ENCODE results near the gene CYB5RL. TPM values are rescaled to one million over a fixed set of nuclear protein-coding genes. Genes with fewer than 3 reads are reported as not detected.
"Not testable (repeated sequence)": the region's sequence is repeated elsewhere in the genome, so short reads cannot be mapped to it uniquely, and the experiment has no call there.

The CYB5RL gene, protein sequence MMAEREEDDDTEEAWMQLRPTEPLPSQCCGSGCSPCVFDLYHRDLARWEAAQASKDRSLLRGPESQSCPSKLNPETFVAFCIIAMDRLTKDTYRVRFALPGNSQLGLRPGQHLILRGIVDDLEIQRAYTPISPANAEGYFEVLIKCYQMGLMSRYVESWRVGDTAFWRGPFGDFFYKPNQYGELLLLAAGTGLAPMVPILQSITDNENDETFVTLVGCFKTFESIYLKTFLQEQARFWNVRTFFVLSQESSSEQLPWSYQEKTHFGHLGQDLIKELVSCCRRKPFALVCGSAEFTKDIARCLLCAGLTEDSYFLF
- total RNA-seq = 4.4 TPM

DNA sequence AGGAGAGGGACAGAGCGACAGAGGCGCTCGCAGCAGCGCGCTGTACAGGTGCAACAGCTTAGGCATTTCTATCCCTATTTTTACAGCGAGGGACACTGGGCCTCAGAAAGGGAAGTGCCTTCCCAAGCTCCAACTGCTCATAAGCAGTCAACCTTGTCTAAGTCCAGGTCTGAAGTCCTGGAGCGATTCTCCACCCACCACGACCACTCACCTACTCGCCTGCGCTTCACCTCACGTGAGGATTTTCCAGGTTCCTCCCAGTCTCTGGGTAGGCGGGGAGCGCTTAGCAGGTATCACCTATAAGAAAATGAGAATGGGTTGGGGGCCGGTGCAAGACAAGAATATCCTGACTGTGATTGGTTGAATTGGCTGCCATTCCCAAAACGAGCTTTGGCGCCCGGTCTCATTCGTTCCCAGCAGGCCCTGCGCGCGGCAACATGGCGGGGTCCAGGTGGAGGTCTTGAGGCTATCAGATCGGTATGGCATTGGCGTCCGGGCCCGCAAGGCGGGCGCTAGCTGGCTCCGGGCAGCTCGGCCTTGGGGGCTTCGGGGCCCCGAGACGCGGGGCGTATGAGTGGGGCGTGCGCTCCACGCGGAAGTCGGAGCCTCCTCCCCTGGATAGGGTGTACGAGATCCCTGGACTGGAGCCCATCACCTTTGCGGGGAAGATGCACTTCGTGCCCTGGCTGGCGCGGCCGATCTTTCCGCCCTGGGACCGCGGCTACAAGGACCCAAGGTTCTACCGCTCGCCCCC lies at the start of gene CYB5RL, which contains the start of gene MRPL37:
TSS of gene CYB5RL (minus strand) at position 266 of the 754 bp plus-strand sequence. CDS start 4,414 bp downstream, outside the sequence.
TSS of gene MRPL37 (plus strand) at position 403 of the 754 bp plus-strand sequence. CDS start at position 480, 77 bp downstream.
- DNase-seq = peak; percentile 93

DNA sequence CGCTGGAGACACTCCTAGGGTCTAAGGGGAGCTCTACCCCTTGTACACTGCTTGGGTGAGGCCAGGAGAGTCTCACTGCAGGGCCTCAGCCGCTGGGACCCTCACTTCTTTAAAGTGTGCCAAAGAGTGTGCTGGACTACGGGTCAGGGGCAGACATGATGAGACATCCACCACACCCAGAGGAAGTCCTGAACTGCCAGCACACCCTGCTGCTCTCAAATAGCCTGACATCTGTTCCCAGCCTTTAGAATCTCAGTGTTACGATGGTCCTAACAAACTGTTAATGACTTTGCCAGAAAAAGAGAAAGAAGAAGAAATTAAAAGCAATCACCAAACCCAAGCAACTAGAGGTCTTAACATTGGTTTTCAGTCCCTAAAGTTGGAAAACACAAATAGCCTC lies 49.1 kb upstream of the CYB5RL start:
- DNase-seq = no peak

DNA sequence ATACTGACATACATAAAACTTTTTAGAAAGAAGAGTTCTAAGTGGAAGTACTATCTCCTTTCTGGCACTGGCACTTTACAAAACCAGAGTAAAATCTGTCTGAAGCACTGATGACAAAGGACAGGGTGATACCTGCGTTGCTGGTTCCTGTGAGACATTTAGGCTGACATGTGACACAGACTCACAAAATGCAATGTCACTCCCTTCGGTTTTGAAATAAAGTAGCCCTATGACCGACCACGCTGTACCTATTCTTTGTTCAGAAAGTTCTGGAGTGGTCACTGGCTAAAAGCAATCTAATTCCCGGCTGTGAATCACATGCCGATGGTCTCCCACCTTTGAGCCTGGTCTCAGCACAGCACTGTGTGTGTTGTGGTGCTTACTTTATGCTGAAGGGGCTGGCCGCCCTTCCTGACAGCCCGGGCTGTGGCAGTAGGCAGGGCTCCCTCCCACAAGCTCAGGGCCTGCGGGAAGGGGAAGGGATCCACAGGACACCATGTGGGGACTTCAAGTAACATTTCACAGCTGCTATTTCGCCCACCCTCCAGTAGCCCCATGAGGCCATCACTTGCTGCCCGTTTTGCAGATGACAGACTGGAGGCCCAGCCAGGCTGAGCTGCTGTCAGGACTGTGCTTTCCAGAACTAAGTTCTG lies 48.2 kb upstream of the CYB5RL start:
- no peak for DNase-seq

DNA sequence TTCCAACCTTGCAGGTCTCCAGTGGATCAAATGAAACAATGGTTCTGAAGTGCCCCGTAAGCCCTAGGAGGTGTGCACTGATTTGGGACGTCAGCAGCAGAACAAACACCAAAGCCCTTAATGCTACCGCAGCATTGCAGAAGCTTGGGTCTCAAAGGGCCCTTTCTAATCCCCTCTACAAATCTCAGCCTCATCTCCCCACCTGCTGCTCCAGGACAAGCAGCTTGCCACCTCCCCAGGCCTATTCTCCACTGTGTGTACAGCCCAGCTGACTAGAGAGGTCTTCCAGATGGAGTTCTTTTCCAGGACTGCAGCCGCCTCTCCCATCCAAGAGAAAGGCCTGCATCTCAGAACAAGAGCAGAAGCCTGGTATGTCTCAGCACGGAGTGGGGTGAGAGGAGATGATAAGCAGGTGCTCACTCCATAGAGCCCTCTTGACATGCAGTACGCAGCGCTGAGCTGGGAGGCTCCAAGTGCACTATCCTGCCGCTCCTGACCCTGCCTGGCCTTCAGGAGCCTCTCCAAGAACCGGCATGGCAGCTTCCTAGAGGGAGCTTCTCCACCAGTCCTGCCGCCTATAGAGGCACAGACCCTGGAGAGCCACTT lies 46.4 kb upstream of the CYB5RL start:
- no peak for DNase-seq

DNA sequence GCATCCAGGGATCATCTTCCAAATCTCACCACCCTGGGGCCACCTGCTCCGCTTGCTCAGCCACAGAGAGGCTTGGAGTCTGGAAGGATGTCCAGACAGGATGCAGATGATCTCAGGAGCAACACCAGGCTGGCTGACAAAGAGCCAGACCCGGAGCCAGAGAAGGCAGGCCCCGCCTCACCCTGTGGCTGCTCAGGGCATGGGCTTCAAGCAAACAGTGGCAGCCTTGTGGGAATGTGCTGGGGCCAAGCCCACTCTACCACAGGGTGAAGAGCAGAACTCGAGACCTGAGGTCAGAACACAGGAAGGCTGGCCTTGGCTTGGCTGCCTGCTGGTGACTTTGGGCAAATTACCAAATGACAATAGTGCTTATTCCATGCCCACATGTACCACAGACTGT lies 45.7 kb upstream of the CYB5RL start:
- no peak for DNase-seq

DNA sequence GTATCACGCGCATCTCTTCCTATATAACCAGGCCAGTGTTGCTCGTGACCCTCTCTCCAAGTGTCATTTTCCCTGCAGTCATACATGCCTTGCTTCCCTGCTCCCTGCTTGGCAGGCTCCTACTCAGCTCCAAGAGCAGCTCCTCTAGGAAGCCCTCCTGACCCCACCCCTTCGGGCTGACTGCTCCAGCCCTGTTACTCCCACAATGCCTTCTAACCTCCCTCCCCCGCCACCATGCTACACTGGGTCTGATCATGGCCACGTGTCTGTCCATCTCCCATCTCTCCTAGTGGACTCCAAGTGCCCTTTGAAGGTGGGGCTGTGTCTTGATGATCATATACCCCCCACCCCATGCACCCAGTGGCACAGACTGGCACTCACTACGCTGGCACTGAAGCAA lies 44.8 kb upstream of the CYB5RL start:
- DNase-seq = no peak

DNA sequence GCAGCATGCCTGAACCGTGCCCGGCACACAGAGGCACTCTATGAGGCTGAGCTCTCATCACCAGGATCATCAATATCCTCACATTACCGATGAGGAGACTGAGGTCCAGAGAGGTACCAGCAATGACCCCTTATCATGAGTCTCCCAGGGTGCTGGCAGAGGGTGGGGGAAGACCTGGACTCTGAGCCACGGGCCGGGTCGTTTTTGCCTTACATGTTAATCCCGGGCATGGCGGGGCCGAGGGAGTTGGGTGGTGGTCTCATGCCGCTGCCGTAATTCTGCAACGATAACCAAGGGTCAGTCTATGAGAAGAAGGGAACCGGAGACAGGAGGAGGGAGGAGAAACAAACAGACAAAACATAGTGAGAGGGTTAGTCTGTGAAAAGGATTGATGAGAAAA lies 43.2 kb upstream of the CYB5RL start:
- no peak for DNase-seq

DNA sequence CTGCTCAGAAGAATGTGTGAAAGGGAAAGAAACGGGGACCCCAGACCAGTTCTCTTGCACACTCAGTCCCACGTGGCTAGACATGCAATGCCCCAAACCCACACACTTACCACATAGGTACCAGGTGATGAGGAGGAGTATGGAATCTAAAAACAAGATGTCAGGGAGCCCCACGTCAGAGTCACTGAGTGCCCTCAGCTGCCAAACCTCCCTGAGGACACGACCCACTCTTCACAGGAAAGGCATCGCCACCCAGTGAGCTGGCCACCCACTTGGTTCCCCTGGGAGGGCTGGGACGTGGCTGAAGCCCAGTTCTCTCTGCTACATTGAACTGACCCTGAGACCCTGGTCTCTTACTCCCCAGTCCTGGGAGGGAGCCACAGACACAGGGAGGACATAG lies 41.5 kb upstream of the CYB5RL start:
- no peak for DNase-seq

DNA sequence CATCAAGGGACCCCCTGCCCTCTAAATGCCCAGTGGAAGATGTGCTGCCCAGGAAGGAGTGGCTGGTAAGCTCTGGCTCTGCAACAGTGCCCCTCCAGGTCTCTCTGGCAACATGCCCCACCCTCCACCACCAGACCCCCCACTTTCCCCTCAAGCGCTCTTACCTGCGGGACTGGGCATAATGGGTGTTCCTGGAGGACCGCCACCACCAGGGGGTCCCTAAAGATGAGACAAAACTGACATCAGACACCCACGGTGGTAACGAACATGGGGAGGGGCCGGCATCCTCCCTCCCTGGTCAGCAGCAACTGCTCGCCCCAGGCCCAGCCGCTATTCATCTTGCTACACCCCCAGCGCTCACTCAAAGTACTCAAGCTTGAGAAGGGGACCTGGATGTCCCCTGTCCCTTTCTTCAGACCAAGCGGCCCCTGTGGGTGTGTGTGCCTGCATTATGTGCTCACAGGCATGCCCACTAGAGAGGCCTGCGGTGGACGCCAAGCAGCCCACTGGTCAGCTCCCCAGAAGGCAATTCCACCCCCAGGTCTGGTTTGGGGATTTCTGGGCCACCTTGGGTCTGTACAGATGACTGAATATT lies 41.0 kb upstream of the CYB5RL start:
- DNase-seq = no peak

DNA sequence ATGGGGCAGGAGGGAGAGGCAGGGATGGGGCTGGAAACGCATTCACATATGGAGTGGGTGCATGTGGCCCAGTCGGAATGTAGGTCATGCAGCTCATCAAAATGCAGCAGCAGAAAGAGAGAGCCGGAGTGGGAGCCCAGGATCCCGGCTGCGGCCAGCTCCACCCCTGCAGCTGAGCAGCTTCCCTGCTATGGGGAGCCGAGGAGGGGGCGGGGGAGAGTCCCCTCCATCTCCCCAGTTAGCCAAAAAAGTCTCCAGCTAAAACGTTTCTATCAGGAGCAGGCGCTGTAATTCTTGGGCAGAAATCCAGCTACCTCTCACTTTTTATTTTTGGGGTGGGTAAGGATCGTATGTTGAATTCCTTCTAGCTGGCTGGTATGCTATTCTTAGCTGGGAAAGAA lies 39.8 kb upstream of the CYB5RL start:
- peak; percentile 69 for DNase-seq

DNA sequence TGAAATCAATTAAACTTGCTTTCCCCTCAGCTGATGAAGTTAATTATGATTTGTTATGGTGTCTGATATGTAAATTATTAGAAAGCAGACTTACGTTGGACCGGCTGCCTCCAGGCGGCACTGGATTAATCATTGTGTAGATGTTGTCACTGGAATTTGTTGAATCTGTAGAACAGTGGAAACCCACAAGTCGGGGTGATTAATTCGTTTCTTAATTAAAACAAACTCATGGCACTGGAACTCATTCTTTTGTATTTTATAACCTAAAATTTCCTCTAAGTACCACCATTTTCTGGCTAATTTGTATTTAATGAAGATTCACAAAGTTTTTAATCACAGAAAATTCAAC lies 39.2 kb upstream of the CYB5RL start:
- DNase-seq = no peak

DNA sequence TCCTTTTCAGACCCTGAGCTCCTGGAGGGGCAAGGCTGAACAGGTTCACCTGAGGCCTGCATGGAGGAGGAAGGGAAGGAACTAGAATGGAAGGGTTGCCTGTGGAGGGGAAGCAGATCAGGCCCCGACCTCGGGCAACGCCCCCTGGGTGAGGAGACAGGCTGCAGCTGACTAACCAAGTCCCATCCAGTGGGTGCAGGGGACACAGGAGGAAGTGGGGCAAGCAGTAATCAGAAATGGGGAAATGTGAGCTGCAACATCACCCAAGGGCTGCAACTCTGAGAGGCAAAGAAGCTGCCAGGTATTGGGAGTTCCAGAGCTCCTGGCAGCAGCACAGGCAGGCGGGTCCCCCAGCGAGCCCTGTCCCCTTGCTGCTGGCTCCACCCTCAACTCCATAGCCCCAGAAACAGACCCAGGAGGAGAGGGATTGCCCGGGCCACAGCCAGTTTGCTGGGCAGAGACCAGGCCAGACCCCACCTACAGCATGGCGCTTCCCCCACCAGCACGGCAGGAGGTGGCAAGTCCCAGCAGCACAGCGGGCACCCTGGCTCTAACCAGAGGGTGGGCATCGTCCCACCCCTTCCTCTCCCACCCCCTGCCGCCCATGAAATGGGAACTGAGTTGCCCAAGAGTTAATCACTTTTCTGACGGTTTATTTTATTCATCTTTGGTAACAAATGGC lies 38.7 kb upstream of the CYB5RL start:
- no peak for DNase-seq

DNA sequence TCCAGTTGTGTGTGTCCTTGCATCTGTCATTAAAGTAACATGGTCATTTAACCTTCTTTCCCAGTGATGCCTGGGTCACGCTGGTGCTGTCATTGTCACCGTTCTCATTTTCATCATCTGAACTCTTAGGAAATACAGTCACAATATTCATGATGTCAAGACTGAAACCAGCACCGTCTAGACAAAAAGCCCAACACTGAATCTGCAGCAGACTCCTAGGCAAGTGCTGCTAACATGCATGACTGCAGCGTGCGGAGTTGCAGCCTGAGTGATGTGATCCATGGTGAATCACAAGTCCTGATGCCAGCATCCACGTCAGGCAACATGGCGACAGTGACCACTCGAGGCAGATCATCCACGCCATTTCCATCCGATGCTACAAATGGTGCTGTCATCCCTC lies 37.8 kb upstream of the CYB5RL start:
- DNase-seq = no peak

DNA sequence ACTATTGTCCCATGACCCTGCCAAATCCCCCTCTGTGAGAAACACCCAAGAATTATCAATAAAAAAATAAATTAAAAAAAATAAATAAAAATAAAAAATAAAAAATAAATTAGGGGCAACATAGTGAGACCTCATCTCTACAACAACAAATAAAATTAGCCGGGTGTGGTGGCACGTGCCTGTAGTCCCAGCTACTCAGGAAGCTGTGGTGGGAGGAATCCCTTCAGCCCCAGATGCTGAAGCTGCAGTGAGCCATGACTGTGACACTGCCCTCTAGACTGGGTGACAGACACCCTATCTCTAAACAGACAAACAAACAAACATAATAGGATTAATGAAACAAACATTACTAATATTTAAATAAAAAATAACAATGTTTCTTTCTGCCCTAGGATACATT lies 34.5 kb upstream of the CYB5RL start:
- no peak for DNase-seq

DNA sequence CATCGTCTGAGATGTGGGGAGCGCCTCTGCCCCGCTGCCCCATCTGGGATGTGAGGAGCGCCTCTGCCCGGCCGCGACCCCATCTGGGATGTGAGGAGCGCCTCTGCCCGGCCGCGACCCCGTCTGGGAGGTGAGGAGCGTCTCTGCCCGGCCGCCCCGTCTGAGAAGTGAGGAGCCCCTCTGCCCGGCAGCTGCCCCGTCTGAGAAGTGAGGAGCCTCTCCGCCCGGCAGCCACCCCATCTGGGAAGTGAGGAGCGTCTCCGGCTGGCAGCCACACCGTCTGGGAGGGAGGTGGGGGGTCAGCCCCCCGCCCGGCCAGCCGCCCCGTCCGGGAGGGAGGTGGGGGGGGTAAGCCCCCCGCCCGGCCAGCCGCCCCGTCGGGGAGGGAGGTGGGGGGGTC lies 33.4 kb upstream of the CYB5RL start:
- DNase-seq = not testable (repeated sequence)

DNA sequence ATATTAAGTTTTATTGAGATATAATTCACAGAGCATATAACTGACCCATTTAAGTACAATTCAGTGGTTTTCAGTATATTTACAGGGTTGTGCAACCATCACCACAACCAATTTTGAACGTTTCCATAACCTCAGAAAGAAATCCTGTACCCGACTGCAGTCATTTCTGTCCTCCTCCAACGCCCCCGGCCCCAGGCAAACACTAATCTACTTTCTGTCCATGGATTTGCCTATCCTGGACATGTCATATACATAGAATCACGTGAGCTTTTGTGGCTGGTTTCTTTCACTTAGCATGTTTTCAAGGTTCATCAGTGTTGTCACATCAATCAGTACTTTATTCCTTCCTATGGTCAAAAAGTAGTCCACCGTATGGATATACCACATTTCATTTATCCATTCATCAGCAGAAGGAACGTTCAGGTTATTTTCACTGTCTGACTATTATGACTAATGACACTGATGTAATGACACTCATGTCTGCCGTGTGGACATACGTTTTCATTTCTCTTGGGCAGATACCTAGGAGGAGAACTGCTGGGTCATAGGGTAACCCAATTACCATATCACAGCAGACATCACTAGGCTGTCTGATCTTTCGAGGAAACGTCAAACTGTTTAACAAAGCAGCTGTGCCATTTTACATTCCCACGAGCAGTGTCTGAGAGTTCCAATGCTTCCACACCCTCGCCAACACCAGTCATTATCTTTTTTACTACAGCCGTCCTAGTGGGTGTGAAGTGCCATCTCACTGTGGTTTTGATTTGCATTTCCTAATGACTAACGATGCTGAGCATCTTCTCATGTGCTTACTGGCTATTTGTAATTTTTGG lies 30.9 kb upstream of the CYB5RL start:
- no peak for DNase-seq

DNA sequence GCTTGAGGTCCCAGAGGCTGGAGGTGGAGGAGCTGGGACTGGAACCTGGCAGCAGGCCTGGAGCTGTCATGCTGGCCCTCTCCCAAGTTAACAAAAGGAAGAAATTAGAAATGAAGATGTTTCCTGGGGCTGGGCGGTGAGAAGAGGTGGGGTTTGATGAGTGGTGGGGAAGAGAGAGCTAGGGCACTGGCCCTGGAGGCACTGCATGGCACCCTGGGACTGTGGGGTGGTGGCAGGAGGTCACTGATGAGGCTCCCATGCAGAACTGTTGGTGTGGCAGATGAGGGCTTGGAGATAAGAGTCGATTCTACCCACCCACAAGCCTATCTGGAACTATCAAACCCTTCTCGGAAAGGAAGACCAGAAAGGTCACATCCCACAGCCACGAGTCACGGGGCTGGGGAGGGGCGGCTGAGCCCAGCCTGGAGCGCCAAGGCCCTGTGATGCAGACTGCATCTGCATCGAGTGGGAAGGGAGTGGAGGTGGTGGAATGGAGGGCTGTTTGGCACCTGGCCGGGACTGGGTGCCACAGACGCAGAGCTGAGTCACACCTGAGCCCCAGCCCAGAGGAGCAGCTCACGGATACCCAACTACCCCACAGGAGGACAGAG lies 29.6 kb upstream of the CYB5RL start:
- peak; percentile 58 for DNase-seq

DNA sequence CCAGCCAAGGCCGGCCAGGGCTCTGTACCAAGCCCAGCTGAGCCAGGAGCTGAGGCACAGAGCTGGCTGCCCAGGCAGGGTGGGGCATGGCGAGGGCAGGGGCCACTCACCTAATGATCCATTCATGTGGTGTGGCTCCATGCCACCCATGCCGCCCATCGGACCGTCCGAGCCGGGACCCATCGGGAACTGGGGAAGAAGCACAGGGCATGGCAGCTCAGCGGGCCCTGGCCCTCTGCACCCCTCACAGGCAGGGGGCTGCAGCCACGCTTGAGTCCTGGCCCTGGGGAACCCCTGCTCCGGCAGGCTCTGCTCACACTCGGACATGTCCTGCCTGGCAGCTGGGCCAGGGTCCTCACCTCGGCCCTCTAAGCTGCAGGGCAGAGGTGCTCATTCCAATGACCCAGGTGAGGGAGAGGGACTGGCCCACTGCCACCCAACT lies 28.8 kb upstream of the CYB5RL start:
- no peak for DNase-seq

DNA sequence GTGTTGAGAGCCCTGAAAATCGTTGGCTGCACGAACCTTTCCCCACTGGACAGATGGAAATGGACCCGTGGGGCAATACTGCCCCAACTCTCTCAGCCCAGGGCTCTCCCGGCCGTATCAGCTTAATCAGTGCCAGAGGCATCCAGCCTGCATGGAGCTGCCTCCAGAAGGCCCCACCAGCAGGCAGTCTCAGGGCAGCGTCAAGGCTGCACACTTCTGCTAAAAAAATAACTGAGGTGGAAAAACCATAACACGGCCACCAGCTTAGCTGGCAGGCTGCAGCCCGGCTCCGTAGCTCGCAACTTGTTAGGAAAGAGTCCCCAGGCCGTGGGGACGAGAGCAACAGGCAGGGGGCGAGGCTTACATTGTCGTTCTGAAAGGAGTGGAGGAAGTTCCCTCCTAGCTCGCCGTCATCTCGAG lies 28.1 kb upstream of the CYB5RL start:
- DNase-seq = no peak

DNA sequence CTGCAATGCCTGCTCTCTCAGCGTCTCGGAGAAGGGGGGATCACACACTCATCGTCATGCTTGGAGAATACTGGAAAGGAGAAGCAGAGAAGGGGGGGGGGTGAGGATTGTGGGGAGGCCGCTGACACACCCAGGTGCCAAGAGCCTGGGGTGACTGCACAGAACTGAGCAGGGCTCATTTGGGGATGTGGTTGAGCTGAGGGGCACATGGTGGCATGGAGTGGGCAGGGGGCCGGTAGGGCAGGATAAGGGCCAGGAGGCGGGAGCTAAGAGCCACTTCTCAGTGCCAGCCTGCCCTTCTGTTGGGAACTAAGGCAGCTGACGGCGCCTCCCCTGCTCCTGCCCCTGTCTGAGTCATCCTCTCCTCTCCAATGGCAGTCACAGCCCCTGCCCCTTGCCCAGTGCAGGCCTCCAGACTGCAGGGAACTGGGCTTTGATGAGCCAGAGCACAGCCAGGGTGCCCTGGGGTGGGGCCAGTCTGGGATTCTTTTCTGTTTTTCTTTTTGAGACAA lies 27.3 kb upstream of the CYB5RL start:
- DNase-seq = peak; percentile 24

Data from occipital lobe (tissue), 2 donors.